Heart right ventricle (tissue), 16 donors: ENCODE results near the gene SLC44A5. TPM values are rescaled to one million over a fixed set of nuclear protein-coding genes. Genes with fewer than 3 reads are reported as not detected.

ENCODE experiments used
- ATAC-seq, 8 donors: fragments of 200-7000 bp; cut with Tn5 transposase; one replicate each; pipeline ENCODE4 v1.9.1; 2020; ENCODE audit warnings: mild to moderate bottlenecking in 8 of 8, moderate library complexity in 8 of 8, moderate number of reproducible peaks in 1 of 8
- DNase-seq, 2 donors: peaks; one replicate each; pipeline ENCODE4 v3.0.0-alpha.2; 2020
- H3K27ac ChIP-seq, 10 donors: fragments of 200-600 bp; sonication (generic) in 2 of 10; one replicate each; pipeline versions ENCODE4 v1.5.0 to v1.8.0; 2020 to 2022; ENCODE audit warnings: mild to moderate bottlenecking in 3 of 10
- H3K27me3 ChIP-seq, 7 donors: fragments of 200-600 bp; one replicate each; pipeline ENCODE4 v1.8.0; 2021 to 2022; ENCODE audit warnings: mild to moderate bottlenecking in 2 of 7
- H3K36me3 ChIP-seq, 9 donors: fragments of 200-600 bp; sonication (generic) in 1 of 9; one replicate each; pipeline versions ENCODE4 v1.5.0 to v1.8.0; 2020 to 2022; ENCODE audit warnings: mild to moderate bottlenecking in 2 of 9
- H3K4me1 ChIP-seq, 9 donors: fragments of 200-600 bp; sonication (generic) in 1 of 9; one replicate each; pipeline versions ENCODE4 v1.5.0 to v1.8.0; 2020 to 2022; ENCODE audit warnings: mild to moderate bottlenecking in 4 of 9
- H3K4me3 ChIP-seq, 10 donors: fragments of 200-600 bp; sonication (generic) in 2 of 10; one replicate each; pipeline versions ENCODE4 v1.5.0 to v1.8.0; 2020 to 2022; ENCODE audit warnings: mild to moderate bottlenecking in 7 of 10, moderate library complexity in 2 of 10
- H3K9me3 ChIP-seq, 11 donors: fragments of 200-600 bp in 10 of 11; sonication (generic) in 2 of 11; one replicate each; pipeline versions ENCODE4 v1.5.0 to v1.8.0; 2013 to 2022; ENCODE audit warnings: mild to moderate bottlenecking in 2 of 11, control low read depth in 1 of 11, moderate library complexity in 1 of 11
- WGBS, 2 donors: extraction: QIAGEN DNeasy Blood & Tissue Kit; methylation state at CpG; one replicate each; pipeline ENCODE4 v1.1.7; 2013; ENCODE audit warnings: inconsistent platforms in 1 of 2; 5-methylcytosine and 5-hydroxymethylcytosine counted together
- intact Hi-C, 10 donors: fragments of 100-400 bp; cut with DNase I; formaldehyde crosslinking; loops; one replicate each; pipeline versions ENCODE4 v1.11.1 to v1.14.2; 2022
- polyA plus RNA-seq, 2 donors: library from polyadenylated mRNA; stranded (reverse); fragments of 200-250 nt; gene quantifications; one replicate each; pipeline ENCODE4 v1.2.3, GENCODE V29; 2013
- total RNA-seq, 10 donors: library from RNA; stranded (reverse); fragmentation: NEBNext Ultra II Directional in 3 of 10; extraction: Animal tissue kit (Norgen Biotek cat#: 25700) in 3 of 10; gene quantifications; one replicate each; pipeline versions ENCODE4 v1.2.1 to v1.2.4, GENCODE V29; 2021 to 2023
- TF ChIP-seq, protein P1 (sequence below), 9 donors: fragments of 200-600 bp; sonication (generic) in 2 of 9; IDR thresholded peaks; one replicate each; pipeline versions ENCODE4 v1.5.0 to v1.8.0; 2021 to 2022; ENCODE audit warnings: antibody characterized with exemption in 9 of 9, mild to moderate bottlenecking in 5 of 9, moderate library complexity in 1 of 9
- donor health status: Arrhythmogenic right ventricular cardiomyopathy.
- donor health status: ischemic (EF 13 %, LVEDD 7.1; RV severe dilation, severe dysfunction).
- donor health status: healthy with polysubstance abuse.
- donor health status: DM: no; HTN: yes; CAD: no.
- donor health status: DM: no; HTN: no; CAD: no.
- donor health status: ischemic (EF 25% LVEDD 6.9; RV normal size, moderate dysfunction).
- donor health status: ischemic (EF 25% LVEDD 5.7; RV mildly dilated, moderate dysfunction).
- donor health status: healthy.
- donor health status: DM: yes; HTN: yes; CAD: no.
- donor health status: Ischemic cardiomyopathy.
- donor health status: ischemic (EF 35%, LVEDD 5.7; RV mildly dilated, moderate dysfunction).
- donor health status: nonischemic (EF 11% LVEDD 7.7; RV severe dilation, severe dysfunction).
- donor health status: DM: yes; HTN: yes; CAD: no.
- donor health status: PGD.
- donor health status: ischemic (EF 29% LVEDD 5.4; RV normal size, mild dysfunction).
- donor health status: nonischemic (EF 23%, LVEDD 6.1; RV moderate dilation, normal function).

SLC44A5 gene
- total and polyA plus RNA-seq, 12 donors, result 0.10 to 4.8 (median 1.5) TPM

DNA sequence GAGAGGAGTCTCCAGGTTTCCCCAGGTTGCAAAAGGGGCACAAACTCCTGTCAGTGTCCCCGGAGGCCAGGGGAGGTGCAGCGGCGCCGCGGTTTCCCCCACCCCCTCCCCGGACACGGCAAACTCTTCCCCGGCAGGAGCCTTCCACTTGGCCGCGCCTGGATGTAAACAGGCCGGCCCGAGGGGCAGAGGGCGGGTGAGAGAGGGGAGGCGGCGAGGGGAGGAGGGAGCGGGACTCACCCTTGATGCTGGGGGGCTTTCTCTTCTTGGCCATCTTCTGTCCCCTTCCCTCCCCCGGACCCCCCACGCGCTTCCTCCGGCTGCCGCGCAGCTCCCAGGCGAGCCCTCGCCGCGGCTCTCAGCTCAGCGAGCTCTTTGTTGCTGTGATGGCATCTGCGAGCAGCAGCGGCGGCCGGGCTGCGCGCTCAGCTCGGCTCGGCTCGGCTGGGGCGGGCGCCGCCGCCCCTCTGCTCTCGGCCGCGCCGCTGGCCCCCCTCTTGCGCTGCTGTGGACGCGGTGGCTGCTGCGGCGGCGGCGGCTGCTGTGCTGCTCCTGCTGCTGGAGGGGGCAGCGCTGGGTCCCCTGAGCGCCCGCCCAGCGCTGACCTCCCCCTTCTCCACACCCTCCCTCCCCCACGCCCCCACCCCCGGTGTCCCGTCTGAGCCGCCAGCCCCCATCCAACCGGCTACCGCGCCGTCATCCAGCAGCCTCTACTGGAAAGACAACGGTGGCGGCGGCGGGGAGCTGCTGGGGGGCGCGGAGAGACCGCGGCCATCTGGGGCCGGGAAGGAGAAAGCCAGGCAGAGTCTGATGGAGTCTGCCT is 4.9 kb upstream of the SLC44A5 start:
- WGBS, 2 donors, result 0% methylated on average over 65 to 72 of the region's 72 CpGs
- Histone ChIP-seq H3K27me3 (peaks cover 0 to 75% (median 59%) of the 10 kb centered on the region in 7 donors), H3K27ac (no peak overlapping the region), H3K9me3 (peaks cover 0 to 4% (median 0%) of the 10 kb centered on the region in 11 donors), H3K4me3 (peak overlapping the region; percentile 35 to 63 (median 50)), H3K36me3 (no peaks in the 10 kb centered on the region), H3K4me1 (peaks cover 3 to 24% (median 16%) of the 10 kb centered on the region in 9 donors)
- DNase-seq (peak; percentile 7 to 30), ATAC-seq (peak; percentile 57 to 84 (median 70))
- TF ChIP-seq, protein P1, sequence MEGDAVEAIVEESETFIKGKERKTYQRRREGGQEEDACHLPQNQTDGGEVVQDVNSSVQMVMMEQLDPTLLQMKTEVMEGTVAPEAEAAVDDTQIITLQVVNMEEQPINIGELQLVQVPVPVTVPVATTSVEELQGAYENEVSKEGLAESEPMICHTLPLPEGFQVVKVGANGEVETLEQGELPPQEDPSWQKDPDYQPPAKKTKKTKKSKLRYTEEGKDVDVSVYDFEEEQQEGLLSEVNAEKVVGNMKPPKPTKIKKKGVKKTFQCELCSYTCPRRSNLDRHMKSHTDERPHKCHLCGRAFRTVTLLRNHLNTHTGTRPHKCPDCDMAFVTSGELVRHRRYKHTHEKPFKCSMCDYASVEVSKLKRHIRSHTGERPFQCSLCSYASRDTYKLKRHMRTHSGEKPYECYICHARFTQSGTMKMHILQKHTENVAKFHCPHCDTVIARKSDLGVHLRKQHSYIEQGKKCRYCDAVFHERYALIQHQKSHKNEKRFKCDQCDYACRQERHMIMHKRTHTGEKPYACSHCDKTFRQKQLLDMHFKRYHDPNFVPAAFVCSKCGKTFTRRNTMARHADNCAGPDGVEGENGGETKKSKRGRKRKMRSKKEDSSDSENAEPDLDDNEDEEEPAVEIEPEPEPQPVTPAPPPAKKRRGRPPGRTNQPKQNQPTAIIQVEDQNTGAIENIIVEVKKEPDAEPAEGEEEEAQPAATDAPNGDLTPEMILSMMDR (IDR thresholded peaks at IDR 0.05), result no peak
- intact Hi-C loops, result no loop called here

DNA sequence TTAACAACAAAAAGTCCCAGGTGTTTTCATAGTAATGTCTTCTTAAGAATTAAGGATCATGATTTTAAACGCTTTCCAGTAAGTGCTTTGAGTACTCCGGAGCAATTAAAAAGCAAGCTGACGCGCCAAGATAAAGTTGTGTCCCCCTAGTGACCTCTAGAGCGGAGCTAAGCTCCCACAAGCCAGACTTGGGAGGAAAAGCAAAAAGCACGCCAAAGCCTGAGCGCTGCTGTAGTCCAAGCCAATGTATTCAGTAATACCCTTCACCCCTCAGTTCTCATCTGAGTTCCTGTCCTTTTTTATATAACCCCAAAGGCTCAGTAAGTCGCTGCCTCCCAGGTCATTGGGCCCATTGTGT is 3.5 kb upstream of the SLC44A5 start:
- intact Hi-C loops, result loop anchor here in 1 of 10 donors (5.0 kb wide), 1 partner anchor 1068 kb away; no protein-coding TSS in a partner anchor
- H3K4me1 ChIP-seq, result peaks cover 3 to 24% (median 16%) of the 10 kb centered on the region in 9 donors
- peaks cover 0 to 69% (median 59%) of the 10 kb centered on the region in 7 donors for H3K27me3 ChIP-seq
- TF ChIP-seq, protein P1 (IDR thresholded peaks at IDR 0.05), result no peak
- H3K27ac ChIP-seq, result no peak overlapping the region
- DNase-seq, result no peak
- no peaks in the 10 kb centered on the region for H3K36me3 ChIP-seq
- ATAC-seq, result peak in 3 of 8 donors; percentile 14 to 47 (median 36)
- H3K9me3 ChIP-seq, result no peaks in the 10 kb centered on the region
- WGBS, 2 donors, result 2 to 3% methylated on average over 8 of the region's 8 CpGs
- peak overlapping the region; percentile 9 to 63 (median 50) for H3K4me3 ChIP-seq

DNA sequence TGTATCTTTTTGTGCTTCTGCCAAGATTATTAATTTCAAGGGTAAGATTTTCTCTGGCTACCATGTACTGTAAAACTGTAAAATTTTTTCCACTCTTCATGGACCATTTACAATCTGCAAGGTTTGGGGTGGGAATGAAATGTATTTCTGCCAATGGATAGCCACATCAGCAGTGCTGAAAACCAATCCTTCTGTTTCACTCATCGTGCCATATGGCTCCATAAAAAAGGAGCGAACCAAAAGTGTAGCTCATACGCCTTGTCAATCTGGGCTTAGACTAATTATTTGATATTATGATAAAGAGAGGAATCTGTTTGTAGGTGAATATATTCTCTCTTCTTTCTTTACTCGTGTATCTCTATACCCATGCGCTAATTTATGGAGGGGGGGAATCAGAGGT is 3.0 kb upstream of the SLC44A5 start:
- DNase-seq (no peak), ATAC-seq (no peak)
- TF ChIP-seq, protein P1 (IDR thresholded peaks at IDR 0.05), result no peak
- Histone ChIP-seq H3K4me3 (no peak overlapping the region), H3K9me3 (no peaks in the 10 kb centered on the region), H3K27me3 (peaks cover 0 to 66% (median 59%) of the 10 kb centered on the region in 7 donors), H3K36me3 (no peaks in the 10 kb centered on the region), H3K4me1 (peaks cover 3 to 24% (median 16%) of the 10 kb centered on the region in 9 donors), H3K27ac (no peak overlapping the region)
- 50 to 61% methylated on average over 5 of the region's 5 CpGs for WGBS, 2 donors
- intact Hi-C loops, result loop anchor here in 1 of 10 donors (5.0 kb wide), 1 partner anchor 1068 kb away; no protein-coding TSS in a partner anchor

DNA sequence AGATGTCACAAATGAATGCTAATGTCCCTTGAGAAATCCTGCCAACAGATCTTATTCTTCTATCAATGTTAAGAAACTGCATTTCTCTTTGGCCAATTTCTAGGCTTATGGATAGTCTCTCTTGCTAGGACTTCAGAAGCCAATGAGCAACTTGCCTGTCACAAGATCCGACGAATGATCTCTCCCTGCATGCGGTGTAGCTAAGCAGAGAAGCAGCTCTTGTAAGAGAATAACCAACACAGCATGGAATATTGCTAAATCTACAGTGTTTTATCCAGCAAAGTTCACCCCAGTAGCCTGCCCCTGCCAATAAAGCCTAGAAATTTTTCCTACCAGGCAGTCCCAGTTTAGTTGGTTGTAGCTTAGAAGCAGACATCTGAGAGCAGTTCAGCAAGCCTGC is 2.1 kb upstream of the SLC44A5 start:
- TF ChIP-seq, protein P1 (IDR thresholded peaks at IDR 0.05), result no peak
- intact Hi-C loops, result loop anchor here in 1 of 10 donors (5.0 kb wide), 1 partner anchor 1069 kb away; no protein-coding TSS in a partner anchor
- Histone ChIP-seq H3K27me3 (peaks cover 0 to 59% (median 54%) of the 10 kb centered on the region in 7 donors), H3K9me3 (no peaks in the 10 kb centered on the region), H3K4me1 (peaks cover 3 to 24% (median 16%) of the 10 kb centered on the region in 9 donors), H3K36me3 (no peaks in the 10 kb centered on the region), H3K4me3 (no peak overlapping the region), H3K27ac (no peak overlapping the region)
- ATAC-seq (no peak), DNase-seq (no peak)
- WGBS, 2 donors, result 81 to 86% methylated on average over 3 of the region's 3 CpGs
